GM18517 (cell line): ENCODE data around the gene ZNF606.

Experiments
- ATAC-seq: cut with Tn5 transposase; IDR thresholded peaks from one replicate; pipeline ENCODE4 v1.9.1; 2021; ENCODE audit warnings: mild to moderate bottlenecking, moderate library complexity; ENCODE audit not compliant: unreplicated experiment

The ZNF606 gene

GRCh38 chr19:57934820-57935665 lies 67.6 kb downstream of the ZNF606 start, which contains the start of gene ZNF418:
Gene ZNF418, minus strand, starts transcription at chr19:57935402. Its CDS starts 1,580 bp downstream, at chr19:57933822.
- ATAC-seq: peak; percentile 70

GRCh38 chr19:57927587-57927986 lies 75.0 kb downstream of the ZNF606 start:
- no peak for ATAC-seq
